Left lung (tissue), 10 donors: ENCODE results near the gene LSP1. TPM values are rescaled to one million over a fixed set of nuclear protein-coding genes. Genes with fewer than 3 reads are reported as not detected.
A peak's percentile ranks its signal among the peaks of the same experiment; 100 is the strongest.

ENCODE experiments used
- ATAC-seq: fragments of 200-7000 bp; cut with Tn5 transposase; one replicate; pipeline ENCODE4 v1.9.1; 2020; ENCODE audit warnings: moderate library complexity
- DNase-seq, 4 donors: peaks; one replicate each; pipeline ENCODE4 v3.0.0-alpha.2; 2013 to 2020
- H3K27ac ChIP-seq, 2 donors: fragments of 200-600 bp; sonication (generic) in 1 of 2; one replicate each; pipeline versions ENCODE4 v1.5.0 to v1.8.0; 2020 to 2021
- H3K27me3 ChIP-seq, 2 donors: fragments of 200-600 bp; sonication (generic) in 1 of 2; one replicate each; pipeline versions ENCODE4 v1.5.0 to v1.8.0; 2020 to 2021
- H3K36me3 ChIP-seq, 2 donors: fragments of 200-600 bp; sonication (generic) in 1 of 2; one replicate each; pipeline versions ENCODE4 v1.5.0 to v1.8.0; 2020 to 2021
- H3K4me1 ChIP-seq, 2 donors: fragments of 200-600 bp; one replicate each; pipeline ENCODE4 v1.8.0; 2021
- H3K4me3 ChIP-seq, 2 donors: fragments of 200-600 bp; sonication (generic) in 1 of 2; one replicate each; pipeline versions ENCODE4 v1.5.0 to v1.8.0; 2020 to 2021; ENCODE audit warnings: mild to moderate bottlenecking in 1 of 2
- H3K9me3 ChIP-seq, 2 donors: fragments of 200-600 bp; sonication (generic) in 1 of 2; one replicate each; pipeline versions ENCODE4 v1.5.0 to v1.8.0; 2020 to 2021
- intact Hi-C, 2 donors: fragments of 100-400 bp; cut with DNase I; formaldehyde crosslinking; loops; one replicate each; pipeline versions ENCODE4 v1.11.2 to v1.14.2; 2022
- polyA plus RNA-seq, 6 donors: library from polyadenylated mRNA; unstranded; fragments of 120-200 nt; gene quantifications; one replicate each; pipeline ENCODE4 v1.2.1, GENCODE V29; 2013; ENCODE audit not compliant: insufficient read length in 6 of 6
- total RNA-seq, 2 donors: library from RNA; stranded (reverse); fragmentation: NEBNext Ultra II Directional; extraction: Animal tissue kit (Norgen Biotek cat#: 25700); gene quantifications; one replicate each; pipeline ENCODE4 v1.2.1, GENCODE V29; 2021
- TF ChIP-seq, protein P1 (sequence below), 2 donors: fragments of 200-600 bp; sonication (generic) in 1 of 2; IDR thresholded peaks; one replicate each; pipeline versions ENCODE4 v1.5.0 to v1.8.0; 2021; ENCODE audit warnings: antibody characterized with exemption in 2 of 2
- donor health status: DM: no; HTN: yes; CAD: no.
- donor health status: DM: no; HTN: no; CAD: no.

LSP1 gene
- total and polyA plus RNA-seq, 8 donors: 5.9 to 76.6 (median 7.5) TPM

DNA sequence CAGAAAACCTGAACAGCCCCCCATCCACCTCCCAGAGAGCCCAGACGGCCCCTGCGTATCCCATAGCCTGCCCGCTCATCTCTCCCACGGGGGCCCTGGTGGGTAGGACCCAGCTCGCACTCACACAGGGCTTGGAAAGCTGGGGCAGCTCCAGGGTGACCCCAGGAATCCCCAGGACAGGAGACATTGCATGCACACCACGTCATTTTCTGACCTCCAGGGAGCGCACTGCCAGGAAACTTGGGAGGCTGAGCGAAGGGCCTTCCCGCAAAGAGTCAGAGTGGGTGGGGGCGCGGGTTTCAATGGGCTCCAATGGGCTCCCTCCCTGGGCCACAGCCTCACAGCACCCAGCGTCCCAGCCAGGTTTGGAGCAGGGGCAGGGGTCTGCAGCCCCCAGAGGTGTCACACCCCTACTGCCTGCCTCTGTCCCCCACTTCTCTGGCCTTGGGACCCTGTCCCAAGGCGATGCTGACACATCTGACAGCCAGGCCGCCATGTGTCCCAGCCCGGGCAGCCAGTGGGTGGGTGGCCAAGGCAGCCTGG, 26.3 kb upstream of the LSP1 start:
- H3K36me3 ChIP-seq: no peaks in the 10 kb centered on the region
- peak overlapping the region; percentile 49 to 57 for H3K27ac ChIP-seq
- TF ChIP-seq, protein P1, sequence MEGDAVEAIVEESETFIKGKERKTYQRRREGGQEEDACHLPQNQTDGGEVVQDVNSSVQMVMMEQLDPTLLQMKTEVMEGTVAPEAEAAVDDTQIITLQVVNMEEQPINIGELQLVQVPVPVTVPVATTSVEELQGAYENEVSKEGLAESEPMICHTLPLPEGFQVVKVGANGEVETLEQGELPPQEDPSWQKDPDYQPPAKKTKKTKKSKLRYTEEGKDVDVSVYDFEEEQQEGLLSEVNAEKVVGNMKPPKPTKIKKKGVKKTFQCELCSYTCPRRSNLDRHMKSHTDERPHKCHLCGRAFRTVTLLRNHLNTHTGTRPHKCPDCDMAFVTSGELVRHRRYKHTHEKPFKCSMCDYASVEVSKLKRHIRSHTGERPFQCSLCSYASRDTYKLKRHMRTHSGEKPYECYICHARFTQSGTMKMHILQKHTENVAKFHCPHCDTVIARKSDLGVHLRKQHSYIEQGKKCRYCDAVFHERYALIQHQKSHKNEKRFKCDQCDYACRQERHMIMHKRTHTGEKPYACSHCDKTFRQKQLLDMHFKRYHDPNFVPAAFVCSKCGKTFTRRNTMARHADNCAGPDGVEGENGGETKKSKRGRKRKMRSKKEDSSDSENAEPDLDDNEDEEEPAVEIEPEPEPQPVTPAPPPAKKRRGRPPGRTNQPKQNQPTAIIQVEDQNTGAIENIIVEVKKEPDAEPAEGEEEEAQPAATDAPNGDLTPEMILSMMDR (IDR thresholded peaks at IDR 0.05): no peak
- peak in 2 of 4 donors; percentile 45 to 80 for DNase-seq
- H3K27me3 ChIP-seq: peaks cover 0 to 56% of the 10 kb centered on the region in 2 donors
- no peaks in the 10 kb centered on the region for H3K9me3 ChIP-seq
- H3K4me3 ChIP-seq: no peak overlapping the region
- intact Hi-C loops: no loop called here
- peaks cover 28 to 55% of the 10 kb centered on the region in 2 donors for H3K4me1 ChIP-seq
- peak; percentile 42 for ATAC-seq

DNA sequence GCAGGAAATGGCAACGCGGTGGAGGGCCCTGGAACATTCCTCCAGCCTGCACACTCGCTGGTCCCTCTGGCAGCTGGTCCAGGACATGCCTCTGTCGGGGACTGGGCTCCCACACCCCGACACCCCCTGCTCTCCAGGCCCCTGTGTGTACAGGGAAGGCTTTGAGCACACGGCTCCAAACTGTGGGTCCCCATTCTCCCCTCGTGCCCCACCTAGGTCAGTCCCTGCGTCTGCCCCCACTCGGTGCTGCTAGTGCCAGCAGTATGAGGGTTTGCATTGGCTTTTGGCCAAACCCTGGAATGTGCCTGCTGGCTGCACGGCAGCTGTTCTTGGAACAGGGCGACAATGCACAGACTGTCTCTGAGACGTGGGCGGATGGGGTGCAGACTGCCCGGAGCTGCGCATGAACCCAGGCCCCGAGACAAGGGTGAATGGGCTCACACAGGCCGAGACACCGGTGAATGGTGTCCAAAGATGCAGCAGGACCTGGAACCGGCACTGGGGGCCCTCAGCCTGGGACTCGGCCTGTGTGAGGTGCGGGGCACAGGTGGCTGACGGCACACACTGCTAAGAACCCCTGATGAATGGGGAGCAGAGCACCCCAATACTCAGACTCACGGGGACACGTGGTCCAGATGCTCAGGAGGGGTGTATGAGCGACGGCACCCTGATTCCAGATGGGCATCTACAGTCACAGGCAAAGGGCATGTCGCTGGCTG, 25.6 kb upstream of the LSP1 start:
- Histone ChIP-seq H3K36me3 (no peaks in the 10 kb centered on the region), H3K9me3 (no peaks in the 10 kb centered on the region), H3K4me1 (peaks cover 30 to 61% of the 10 kb centered on the region in 2 donors), H3K27ac (peak overlapping the region; percentile 49 to 57), H3K27me3 (peaks cover 0 to 62% of the 10 kb centered on the region in 2 donors), H3K4me3 (no peak overlapping the region)
- TF ChIP-seq, protein P1 (IDR thresholded peaks at IDR 0.05): no peak
- peak; percentile 74 for ATAC-seq
- peak in 3 of 4 donors; percentile 80 to 84 (median 83) for DNase-seq
- intact Hi-C loops: no loop called here

DNA sequence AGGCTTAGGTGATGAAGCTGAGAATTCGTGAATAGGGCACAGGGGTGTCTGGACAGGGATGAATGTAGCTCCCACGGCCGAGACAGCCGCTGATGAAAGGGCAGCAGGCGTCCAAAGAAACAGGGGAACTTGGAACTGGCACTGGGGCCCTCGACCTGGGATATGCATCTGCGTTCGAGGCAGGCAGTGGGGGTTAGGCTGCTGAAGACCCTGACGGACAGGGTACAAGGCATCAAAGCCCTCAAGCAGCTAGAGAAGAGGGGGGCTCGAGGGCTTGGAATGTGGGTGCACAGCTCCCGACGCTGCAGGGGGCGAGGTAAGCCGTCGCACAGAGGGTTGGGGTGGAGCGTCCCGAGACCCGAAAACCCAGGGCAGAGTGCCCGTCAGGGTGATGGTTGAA, 25.0 kb upstream of the LSP1 start:
- peaks cover 35 to 68% of the 10 kb centered on the region in 2 donors for H3K4me1 ChIP-seq
- no peak overlapping the region for H3K4me3 ChIP-seq
- ATAC-seq (no peak), DNase-seq (no peak)
- no peak overlapping the region for H3K27ac ChIP-seq
- peaks cover 0 to 67% of the 10 kb centered on the region in 2 donors for H3K27me3 ChIP-seq
- no peaks in the 10 kb centered on the region for H3K36me3 ChIP-seq
- no peaks in the 10 kb centered on the region for H3K9me3 ChIP-seq
- intact Hi-C loops: no loop called here
- TF ChIP-seq, protein P1 (IDR thresholded peaks at IDR 0.05): no peak

DNA sequence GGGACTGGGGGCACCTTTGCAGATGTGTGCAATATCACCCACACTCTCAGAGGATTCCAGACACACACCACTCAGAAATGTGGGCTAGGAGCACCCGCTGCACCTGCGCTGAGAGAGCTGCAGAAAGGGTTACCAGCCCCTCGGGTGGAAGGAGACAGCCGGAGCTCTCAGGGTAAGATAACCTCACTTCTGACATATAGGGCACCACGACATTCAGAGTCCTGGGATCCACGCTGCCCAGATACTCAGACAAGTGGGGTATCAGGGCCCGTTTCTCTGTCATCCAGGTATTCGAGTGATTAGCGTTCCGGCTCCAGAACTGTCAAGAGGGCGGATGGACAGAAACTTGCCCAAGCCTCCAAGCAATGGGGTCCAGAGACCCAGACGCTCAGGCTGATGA, 24.3 kb upstream of the LSP1 start:
- Histone ChIP-seq H3K36me3 (no peaks in the 10 kb centered on the region), H3K27me3 (peaks cover 0 to 67% of the 10 kb centered on the region in 2 donors), H3K9me3 (no peaks in the 10 kb centered on the region), H3K27ac (no peak overlapping the region), H3K4me3 (no peak overlapping the region), H3K4me1 (peaks cover 35 to 69% of the 10 kb centered on the region in 2 donors)
- TF ChIP-seq, protein P1 (IDR thresholded peaks at IDR 0.05): no peak
- DNase-seq (no peak), ATAC-seq (no peak)
- intact Hi-C loops: no loop called here

DNA sequence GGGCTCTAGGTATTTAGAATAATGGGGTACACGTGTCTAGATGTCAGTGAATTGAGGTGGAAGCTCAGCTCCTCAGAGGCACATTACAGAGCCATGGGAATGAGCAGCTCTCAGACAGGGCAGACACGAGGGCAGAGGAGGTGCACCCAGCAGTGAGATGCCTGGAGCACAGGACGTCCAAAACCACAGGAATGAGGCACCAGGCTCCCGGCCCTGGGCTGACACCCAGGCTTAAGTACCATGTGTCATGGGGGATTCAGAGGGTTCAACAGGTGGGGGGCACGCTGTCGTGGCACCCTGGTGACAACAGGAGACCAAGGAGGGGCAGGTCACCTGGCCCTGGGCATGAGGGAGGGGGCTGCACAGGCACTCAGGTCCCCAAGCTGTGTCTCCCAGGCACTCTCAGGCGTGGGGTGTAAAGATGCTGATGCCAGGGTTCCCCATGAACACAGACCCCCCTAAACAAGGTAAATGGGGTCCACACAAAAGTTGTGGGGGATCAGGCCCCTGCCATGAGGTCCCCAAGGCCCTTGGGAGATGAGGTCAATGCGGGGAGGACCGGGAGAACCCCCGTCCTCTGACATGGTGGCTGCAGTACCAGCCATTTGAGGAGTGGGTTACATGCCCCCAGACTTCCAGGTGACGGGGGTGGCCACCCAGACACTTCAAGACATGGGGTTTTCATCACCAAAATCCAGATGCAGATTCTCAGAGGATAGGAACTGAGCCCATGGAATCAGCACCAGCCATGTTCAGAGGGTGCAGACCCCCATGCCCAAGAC, 23.7 kb upstream of the LSP1 start:
- Histone ChIP-seq H3K4me1 (peaks cover 35 to 69% of the 10 kb centered on the region in 2 donors), H3K9me3 (no peaks in the 10 kb centered on the region), H3K27me3 (peaks cover 0 to 67% of the 10 kb centered on the region in 2 donors), H3K36me3 (no peaks in the 10 kb centered on the region), H3K27ac (peak overlapping the region in 1 of 2 donors; percentile 7), H3K4me3 (no peak overlapping the region)
- peak; percentile 25 for ATAC-seq
- DNase-seq: peak in 1 of 4 donors; percentile 82
- intact Hi-C loops: no loop called here
- TF ChIP-seq, protein P1 (IDR thresholded peaks at IDR 0.05): no peak
